D721Med (cell line): ENCODE measurements around the gene NPFF.

Experiments used
- DNase-seq: peaks from one replicate; pipeline ENCODE4 v3.0.0; 2011; ENCODE audit warnings: low spot score; ENCODE audit not compliant: insufficient read length
- FAIRE-seq: peaks from 2 replicates; lab custom pipeline; 2011; peaks lifted over from hg19 to GRCh38; lab: Jason Lieb, UNC
- TF ChIP-seq, protein P1 (sequence below): IDR thresholded peaks from 2 replicates; pipeline ENCODE4 v1.5.1; 2012; ENCODE audit warnings: mild to moderate bottlenecking, control low read depth; ENCODE audit not compliant: insufficient read depth; ENCODE audit errors: missing control alignments

Gene NPFF

DNA sequence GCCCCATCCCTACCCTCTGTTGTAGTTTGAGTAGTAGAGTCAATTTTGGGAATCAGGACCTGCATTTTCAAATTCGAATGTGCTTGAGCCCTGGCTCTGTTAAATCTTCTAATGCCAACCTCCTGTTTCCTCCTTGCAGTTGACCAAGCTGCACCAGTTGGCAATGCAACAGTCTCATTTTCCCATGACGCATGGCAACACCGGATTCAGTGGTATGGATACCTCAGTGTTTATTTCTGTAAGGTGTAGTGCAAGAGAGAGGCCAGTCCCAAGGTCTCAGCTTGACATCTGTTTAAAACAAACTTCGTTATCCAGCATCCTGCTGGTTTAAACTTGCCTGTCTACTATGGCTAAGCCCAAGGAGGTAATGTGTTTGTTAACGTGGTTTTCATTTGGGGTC is 40.2 kb downstream of the NPFF start:
- TF ChIP-seq, protein P1, sequence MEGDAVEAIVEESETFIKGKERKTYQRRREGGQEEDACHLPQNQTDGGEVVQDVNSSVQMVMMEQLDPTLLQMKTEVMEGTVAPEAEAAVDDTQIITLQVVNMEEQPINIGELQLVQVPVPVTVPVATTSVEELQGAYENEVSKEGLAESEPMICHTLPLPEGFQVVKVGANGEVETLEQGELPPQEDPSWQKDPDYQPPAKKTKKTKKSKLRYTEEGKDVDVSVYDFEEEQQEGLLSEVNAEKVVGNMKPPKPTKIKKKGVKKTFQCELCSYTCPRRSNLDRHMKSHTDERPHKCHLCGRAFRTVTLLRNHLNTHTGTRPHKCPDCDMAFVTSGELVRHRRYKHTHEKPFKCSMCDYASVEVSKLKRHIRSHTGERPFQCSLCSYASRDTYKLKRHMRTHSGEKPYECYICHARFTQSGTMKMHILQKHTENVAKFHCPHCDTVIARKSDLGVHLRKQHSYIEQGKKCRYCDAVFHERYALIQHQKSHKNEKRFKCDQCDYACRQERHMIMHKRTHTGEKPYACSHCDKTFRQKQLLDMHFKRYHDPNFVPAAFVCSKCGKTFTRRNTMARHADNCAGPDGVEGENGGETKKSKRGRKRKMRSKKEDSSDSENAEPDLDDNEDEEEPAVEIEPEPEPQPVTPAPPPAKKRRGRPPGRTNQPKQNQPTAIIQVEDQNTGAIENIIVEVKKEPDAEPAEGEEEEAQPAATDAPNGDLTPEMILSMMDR: no peak
- no peak for DNase-seq
- no peak for FAIRE-seq

- no peak for DNase-seq
- FAIRE-seq: no peak
- TF ChIP-seq, protein P1: no peak
Observed at GRCh38 chr12:53466640-53467039, 40.6 kb downstream of the NPFF start.

DNA sequence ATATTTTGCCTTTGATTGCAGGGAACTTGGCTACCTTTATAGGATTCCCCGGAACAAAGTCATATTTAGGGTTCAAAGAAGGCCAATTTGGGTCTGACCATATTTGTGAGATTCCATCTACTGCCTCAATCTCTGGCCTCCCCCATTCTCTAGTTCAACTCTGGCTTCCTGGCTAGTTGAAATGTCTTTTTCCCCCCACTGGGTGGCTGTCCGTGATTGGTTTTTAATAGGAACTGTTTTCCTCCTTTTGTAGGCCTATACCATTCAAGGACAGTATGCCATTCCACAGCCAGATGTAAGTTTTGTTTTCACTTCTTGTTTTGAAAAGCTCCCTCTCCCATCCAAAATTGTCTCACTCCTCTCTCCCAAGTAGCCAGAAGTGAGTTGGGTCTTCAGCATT is 41.6 kb downstream of the NPFF start:
- TF ChIP-seq, protein P1: no peak
- no peak for DNase-seq
- FAIRE-seq: no peak

- TF ChIP-seq, protein P1: no peak
- DNase-seq (no peak), FAIRE-seq (no peak)
Observed at GRCh38 chr12:53464685-53465418, 42.4 kb downstream of the NPFF start.

DNA sequence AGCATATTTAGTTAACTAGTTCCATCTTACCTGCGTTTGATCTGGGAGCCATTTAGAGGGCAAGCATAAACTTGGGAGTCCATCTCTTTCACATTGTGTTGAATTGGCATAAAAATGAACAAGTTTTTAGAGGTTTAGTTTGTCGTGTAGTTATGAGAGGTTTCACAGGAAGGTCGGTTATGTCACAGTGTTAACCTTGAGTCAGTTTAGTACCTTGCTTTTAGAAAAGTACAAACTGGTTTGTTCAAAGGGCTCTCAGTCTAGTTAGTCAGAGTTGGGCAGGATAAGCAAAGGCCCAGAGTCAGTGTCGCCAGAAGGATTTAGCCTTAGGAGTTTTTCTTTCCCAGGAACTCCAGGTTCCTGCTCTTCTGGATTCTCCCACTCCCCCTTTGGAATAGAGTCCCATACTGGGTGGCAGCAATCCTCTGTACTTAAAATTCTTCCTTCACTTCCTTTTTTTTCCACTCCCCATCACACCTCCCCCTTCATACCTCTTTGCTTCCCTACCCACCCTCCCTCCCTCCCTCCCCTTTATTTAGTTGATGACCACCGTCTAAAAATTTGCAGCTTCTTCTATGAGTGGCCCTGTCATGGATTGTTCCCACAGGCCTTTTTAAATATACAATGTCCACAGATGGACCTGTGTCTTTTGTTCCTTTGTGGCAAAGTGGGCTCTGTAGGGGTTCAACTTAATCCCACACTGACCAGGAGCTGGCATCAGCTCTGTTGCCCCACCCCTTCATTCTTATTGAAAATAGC is 43.3 kb downstream of the NPFF start:
- FAIRE-seq: no peak

GRCh38 chr12:53462935-53463334 is 44.3 kb downstream of the NPFF start:
- TF ChIP-seq, protein P1: no peak
- FAIRE-seq (no peak), DNase-seq (no peak)

More for the DNA sequence above, 43.3 kb downstream of the NPFF start:
- TF ChIP-seq, protein P1: no peak
- DNase-seq: no peak

DNA sequence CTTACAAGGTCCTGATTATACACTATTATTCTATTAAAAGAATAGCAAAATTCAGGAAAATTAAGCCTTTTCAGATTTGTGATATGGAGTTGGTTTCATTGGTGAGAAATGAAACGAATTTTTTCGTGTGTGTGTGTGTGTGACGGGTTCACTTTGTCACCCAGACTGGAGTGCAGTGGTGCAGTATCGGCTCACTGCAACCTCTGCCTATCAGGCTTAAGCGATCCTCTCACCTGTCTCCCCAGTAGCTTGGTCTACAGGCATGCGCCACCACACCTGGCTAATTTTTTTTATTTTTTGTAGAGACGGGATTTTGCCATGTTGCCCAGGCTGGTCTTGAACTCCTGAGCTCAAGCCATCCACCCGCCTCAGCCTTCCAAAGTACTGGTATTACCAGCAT is 45.7 kb downstream of the NPFF start:
- DNase-seq: no peak
- TF ChIP-seq, protein P1: no peak
- no peak for FAIRE-seq
